Vagina (tissue), 2 donors: ENCODE data around the gene FFAR3. TPM values are rescaled to one million over a fixed set of nuclear protein-coding genes. Genes with fewer than 3 reads are reported as not detected.
A peak's percentile ranks its signal among the peaks of the same experiment; 100 is the strongest.
"Not testable (repeated sequence)": the region's sequence is repeated elsewhere in the genome, so short reads cannot be mapped to it uniquely, and the experiment has no call there.

Experiments
- DNase-seq, 2 donors: peaks; one replicate each; pipeline ENCODE4 v3.0.0-alpha.2; 2017; ENCODE audit errors: extremely low spot score in 2 of 2
- H3K27ac ChIP-seq: fragments of 200-600 bp; sonication (generic); one replicate; pipeline ENCODE4 v1.5.1; 2019
- H3K27me3 ChIP-seq: fragments of 200-600 bp; sonication (generic); one replicate; pipeline ENCODE4 v1.5.1; 2019
- H3K36me3 ChIP-seq, 2 donors: fragments of 200-600 bp; sonication (generic); one replicate each; pipeline ENCODE4 v1.5.1; 2017 to 2019
- H3K4me1 ChIP-seq: fragments of 200-600 bp; sonication (generic); one replicate; pipeline ENCODE4 v1.5.1; 2019
- H3K4me3 ChIP-seq, 2 donors: fragments of 200-600 bp; sonication (generic); 1 replicate in 1 of 2; 2 replicates in 1 of 2; pipeline ENCODE4 v1.5.1; 2016 to 2019
- H3K9me3 ChIP-seq: fragments of 200-600 bp; sonication (generic); one replicate; pipeline ENCODE4 v1.5.1; 2019
- POLR2A ChIP-seq, 2 donors: fragments of 450-650 bp; IDR thresholded peaks; one replicate each; pipeline ENCODE4 v1.6.1; 2017; ENCODE audit warnings: antibody characterized with exemption in 2 of 2, mild to moderate bottlenecking in 2 of 2, moderate library complexity in 2 of 2
- POLR2AphosphoS5 ChIP-seq, 2 donors: sonication (generic); formaldehyde crosslinking; IDR thresholded peaks; one replicate each; pipeline ENCODE4 v1.9.0; 2017; ENCODE audit warnings: antibody characterized with exemption in 2 of 2, mild to moderate bottlenecking in 2 of 2, low read depth in 1 of 2; ENCODE audit not compliant: insufficient read depth in 1 of 2
- intact Hi-C: fragments of 100-400 bp; cut with DNase I; formaldehyde crosslinking; loops from one replicate; pipeline ENCODE4 v1.15.1; 2023
- total RNA-seq: library from RNA; depleted of rRNA; stranded (reverse); fragments of >200 nt; gene quantifications from one replicate; pipeline ENCODE4 v1.2.3, GENCODE V29; 2016
- TF ChIP-seq, protein P1 (sequence below), 3 experiments: fragments of 450-650 bp in 2 of 3; fragments of 200-600 bp in 1 of 3; sonication (generic) in 1 of 3; IDR thresholded peaks; one replicate each; pipeline ENCODE4 v1.5.1; 2017 to 2019; ENCODE audit warnings: antibody characterized with exemption in 3 of 3, mild to moderate bottlenecking in 2 of 3, moderate library complexity in 2 of 3

Gene FFAR3
- total RNA-seq, 1 donor from 2014 or later: not detected

DNA sequence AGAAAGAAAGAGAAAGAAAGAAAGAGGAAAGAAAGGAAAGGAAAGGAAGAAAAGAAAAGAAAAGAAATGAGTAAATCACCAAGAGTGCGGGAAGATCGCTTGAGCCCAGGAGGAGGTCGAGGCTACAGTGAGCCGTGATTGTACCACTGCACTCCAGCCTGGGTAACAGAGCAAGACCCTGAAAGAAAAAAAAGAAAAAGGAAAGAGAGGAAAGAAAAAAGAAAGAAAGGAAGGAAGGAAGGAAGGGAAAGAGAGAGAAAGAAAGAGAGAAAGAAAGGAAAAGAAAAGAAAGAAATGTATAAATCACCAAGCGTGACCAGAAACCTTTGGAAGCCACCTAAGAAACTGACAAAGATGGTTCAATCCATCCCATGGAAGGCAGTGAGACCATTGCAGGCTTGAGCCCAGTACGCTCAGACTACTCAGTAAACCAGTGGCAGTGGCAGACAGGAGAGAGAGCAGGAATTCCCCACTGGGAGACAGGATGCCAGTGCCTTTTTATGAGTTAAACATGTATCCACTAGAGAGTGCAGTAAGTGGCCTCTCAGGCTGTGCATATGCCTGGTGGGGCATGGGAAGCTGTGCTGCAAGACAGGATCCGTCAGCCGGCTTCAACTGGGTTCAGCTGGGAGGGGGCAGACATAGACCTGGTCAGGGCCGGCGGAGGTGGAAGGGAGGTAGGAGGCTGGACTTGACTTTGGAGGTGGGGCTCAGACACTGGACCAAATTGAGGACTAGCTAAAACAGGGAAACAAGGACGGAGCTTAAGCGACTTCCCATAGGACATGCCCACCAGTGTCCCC is 17.4 kb downstream of the FFAR3 start:
- Histone ChIP-seq H3K4me1 (no peaks in the 10 kb centered on the region), H3K27ac (no peak overlapping the region), H3K27me3 (no peaks in the 10 kb centered on the region), H3K36me3 (no peaks in the 10 kb centered on the region), H3K4me3 (no peak overlapping the region), H3K9me3 (no peaks in the 10 kb centered on the region)
- intact Hi-C loops: no loop called here
- TF ChIP-seq POLR2AphosphoS5 (IDR thresholded peaks at IDR 0.05; ENCODE audit: insufficient read depth in 1 of 2, low read depth in 1 of 2) (no peak), POLR2A (IDR thresholded peaks at IDR 0.05) (no peak)
- TF ChIP-seq, protein P1, sequence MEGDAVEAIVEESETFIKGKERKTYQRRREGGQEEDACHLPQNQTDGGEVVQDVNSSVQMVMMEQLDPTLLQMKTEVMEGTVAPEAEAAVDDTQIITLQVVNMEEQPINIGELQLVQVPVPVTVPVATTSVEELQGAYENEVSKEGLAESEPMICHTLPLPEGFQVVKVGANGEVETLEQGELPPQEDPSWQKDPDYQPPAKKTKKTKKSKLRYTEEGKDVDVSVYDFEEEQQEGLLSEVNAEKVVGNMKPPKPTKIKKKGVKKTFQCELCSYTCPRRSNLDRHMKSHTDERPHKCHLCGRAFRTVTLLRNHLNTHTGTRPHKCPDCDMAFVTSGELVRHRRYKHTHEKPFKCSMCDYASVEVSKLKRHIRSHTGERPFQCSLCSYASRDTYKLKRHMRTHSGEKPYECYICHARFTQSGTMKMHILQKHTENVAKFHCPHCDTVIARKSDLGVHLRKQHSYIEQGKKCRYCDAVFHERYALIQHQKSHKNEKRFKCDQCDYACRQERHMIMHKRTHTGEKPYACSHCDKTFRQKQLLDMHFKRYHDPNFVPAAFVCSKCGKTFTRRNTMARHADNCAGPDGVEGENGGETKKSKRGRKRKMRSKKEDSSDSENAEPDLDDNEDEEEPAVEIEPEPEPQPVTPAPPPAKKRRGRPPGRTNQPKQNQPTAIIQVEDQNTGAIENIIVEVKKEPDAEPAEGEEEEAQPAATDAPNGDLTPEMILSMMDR (IDR thresholded peaks at IDR 0.05): no peak
- peak in 1 of 2 donors; percentile 40 for DNase-seq

DNA sequence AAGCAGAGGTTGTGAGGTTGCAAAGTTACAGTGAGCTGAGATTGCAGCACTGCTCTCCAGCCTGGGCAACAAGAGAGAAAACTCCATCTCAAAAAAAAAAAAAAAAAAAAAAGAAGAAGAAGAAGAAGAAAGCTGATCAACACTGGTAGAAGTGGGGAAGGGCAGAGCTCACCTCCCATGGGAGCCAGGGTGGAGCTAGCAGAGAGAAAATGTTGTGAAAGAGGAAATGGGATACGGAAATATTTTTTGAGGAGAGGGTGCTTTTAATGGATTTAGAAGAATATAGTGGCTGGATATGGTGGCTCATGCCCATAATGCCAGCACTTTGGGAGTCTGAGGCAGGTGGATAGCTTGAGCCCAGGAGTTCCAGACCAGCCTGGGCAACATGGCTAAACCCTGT is 19.4 kb downstream of the FFAR3 start:
- DNase-seq: peak in 1 of 2 donors; percentile 4
- H3K27me3 ChIP-seq: no peaks in the 10 kb centered on the region
- TF ChIP-seq POLR2A (IDR thresholded peaks at IDR 0.05) (no peak), POLR2AphosphoS5 (IDR thresholded peaks at IDR 0.05; ENCODE audit: insufficient read depth in 1 of 2, low read depth in 1 of 2) (no peak)
- TF ChIP-seq, protein P1 (IDR thresholded peaks at IDR 0.05): no peak

DNA sequence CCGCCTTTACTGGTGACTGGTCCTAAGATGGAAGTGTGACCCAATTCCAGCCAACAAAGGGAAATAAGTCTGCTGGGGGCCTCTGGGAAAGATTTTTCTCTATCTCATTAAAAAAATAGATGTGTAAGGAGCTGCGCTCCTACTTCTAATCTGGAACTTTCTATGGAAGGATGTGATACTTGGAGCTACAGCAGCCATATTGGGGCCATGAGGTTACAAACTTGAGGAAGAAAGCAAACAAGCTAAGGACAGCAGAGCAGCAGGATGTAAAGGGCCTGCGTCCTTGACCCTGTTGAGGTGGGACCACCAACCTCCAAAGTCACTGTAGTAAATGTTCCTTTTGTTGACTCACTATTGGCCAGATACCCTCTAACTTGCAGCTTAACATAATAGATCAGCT is 20.1 kb downstream of the FFAR3 start:
- H3K36me3 ChIP-seq: no peaks in the 10 kb centered on the region
- TF ChIP-seq POLR2A (IDR thresholded peaks at IDR 0.05): no peak
- TF ChIP-seq, protein P1 (IDR thresholded peaks at IDR 0.05): no peak
- no peak for TF ChIP-seq POLR2AphosphoS5 (IDR thresholded peaks at IDR 0.05; ENCODE audit: insufficient read depth in 1 of 2, low read depth in 1 of 2)
- no peaks in the 10 kb centered on the region for H3K4me1 ChIP-seq
- peak in 1 of 2 donors; percentile 4 for DNase-seq
- intact Hi-C loops: no loop called here
- H3K27me3 ChIP-seq: no peaks in the 10 kb centered on the region
- H3K4me3 ChIP-seq: no peak overlapping the region
- no peaks in the 10 kb centered on the region for H3K9me3 ChIP-seq
- no peak overlapping the region for H3K27ac ChIP-seq

More for the DNA sequence above, 19.4 kb downstream of the FFAR3 start:
- intact Hi-C loops: no loop called here
- no peaks in the 10 kb centered on the region for H3K4me1 ChIP-seq
- no peaks in the 10 kb centered on the region for H3K36me3 ChIP-seq
- no peaks in the 10 kb centered on the region for H3K9me3 ChIP-seq
- no peak overlapping the region for H3K4me3 ChIP-seq
- no peak overlapping the region for H3K27ac ChIP-seq

DNA sequence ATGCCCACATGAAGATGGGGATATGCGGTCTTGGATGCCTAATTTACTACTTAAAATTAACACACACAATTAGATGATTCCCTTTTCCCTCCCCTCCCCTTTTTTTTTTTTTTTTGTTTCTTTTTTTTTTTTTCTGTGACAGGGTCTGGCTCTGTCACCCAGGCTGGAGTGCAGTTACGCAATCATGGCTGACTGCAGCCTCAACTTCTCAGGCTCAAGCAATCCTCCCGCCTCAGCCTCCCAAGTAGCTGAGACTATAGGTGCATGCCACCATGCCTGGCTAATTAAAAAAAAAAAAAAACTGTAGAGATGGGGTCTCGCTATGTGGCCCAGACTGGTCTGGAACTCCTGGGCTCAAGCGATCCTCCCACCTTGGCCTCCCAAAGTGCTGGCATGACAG is 21.3 kb downstream of the FFAR3 start:
- H3K27me3 ChIP-seq: not testable (repeated sequence)

DNA sequence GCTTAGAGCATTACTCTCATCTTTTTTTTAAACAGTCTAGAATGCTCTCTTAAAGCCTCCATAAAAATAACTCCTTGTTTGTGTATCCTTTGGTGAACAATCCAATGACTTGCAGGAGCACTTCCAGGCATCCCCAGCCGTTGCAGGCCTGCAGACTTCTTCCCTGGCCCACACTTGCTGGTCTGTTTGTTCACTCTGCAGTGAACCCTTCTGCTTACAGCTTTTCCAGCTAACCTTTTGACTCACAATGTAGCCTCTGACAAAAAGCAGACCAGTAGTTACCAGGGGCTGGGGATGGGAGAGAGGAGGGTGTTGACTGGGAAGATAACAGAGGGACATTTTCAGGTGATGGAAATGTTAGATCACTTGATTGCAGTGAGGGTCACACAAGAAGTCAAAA is 21.7 kb downstream of the FFAR3 start:
- DNase-seq: peak in 1 of 2 donors; percentile 28
- Histone ChIP-seq H3K27me3 (no peaks in the 10 kb centered on the region), H3K27ac (no peak overlapping the region), H3K4me1 (no peaks in the 10 kb centered on the region), H3K9me3 (no peaks in the 10 kb centered on the region), H3K36me3 (no peaks in the 10 kb centered on the region), H3K4me3 (no peak overlapping the region)
- TF ChIP-seq, protein P1 (IDR thresholded peaks at IDR 0.05): no peak
- TF ChIP-seq POLR2A (IDR thresholded peaks at IDR 0.05): no peak
- no peak for TF ChIP-seq POLR2AphosphoS5 (IDR thresholded peaks at IDR 0.05; ENCODE audit: insufficient read depth in 1 of 2, low read depth in 1 of 2)
- intact Hi-C loops: no loop called here

More for the DNA sequence above, 21.3 kb downstream of the FFAR3 start:
- H3K36me3 ChIP-seq, H3K4me1 ChIP-seq, intact Hi-C loops, H3K27ac ChIP-seq, H3K4me3 ChIP-seq, H3K9me3 ChIP-seq: not testable (repeated sequence)
- peak in 1 of 2 donors; percentile 16 for DNase-seq
